ENCODE results near the gene UBE3B.
"Not testable (repeated sequence)": the region's sequence is repeated elsewhere in the genome, so short reads cannot be mapped to it uniquely, and the experiment has no call there.

Gene UBE3B

GRCh38 chr12:109461846-109462756 lies 15.3 kb upstream of the UBE3B start:
- peaks cover 75% of the 10 kb centered on the region for H3K4me1 Mint-ChIP-seq
- H3K27me3 Mint-ChIP-seq = no peaks in the 10 kb centered on the region
- no peak overlapping the region for H3K27ac Mint-ChIP-seq
- H3K36me3 Mint-ChIP-seq = peaks cover 8% of the 10 kb centered on the region
- H3K9me3 Mint-ChIP-seq = no peaks in the 10 kb centered on the region
- H3K4me3 Mint-ChIP-seq = no peak overlapping the region

DNA sequence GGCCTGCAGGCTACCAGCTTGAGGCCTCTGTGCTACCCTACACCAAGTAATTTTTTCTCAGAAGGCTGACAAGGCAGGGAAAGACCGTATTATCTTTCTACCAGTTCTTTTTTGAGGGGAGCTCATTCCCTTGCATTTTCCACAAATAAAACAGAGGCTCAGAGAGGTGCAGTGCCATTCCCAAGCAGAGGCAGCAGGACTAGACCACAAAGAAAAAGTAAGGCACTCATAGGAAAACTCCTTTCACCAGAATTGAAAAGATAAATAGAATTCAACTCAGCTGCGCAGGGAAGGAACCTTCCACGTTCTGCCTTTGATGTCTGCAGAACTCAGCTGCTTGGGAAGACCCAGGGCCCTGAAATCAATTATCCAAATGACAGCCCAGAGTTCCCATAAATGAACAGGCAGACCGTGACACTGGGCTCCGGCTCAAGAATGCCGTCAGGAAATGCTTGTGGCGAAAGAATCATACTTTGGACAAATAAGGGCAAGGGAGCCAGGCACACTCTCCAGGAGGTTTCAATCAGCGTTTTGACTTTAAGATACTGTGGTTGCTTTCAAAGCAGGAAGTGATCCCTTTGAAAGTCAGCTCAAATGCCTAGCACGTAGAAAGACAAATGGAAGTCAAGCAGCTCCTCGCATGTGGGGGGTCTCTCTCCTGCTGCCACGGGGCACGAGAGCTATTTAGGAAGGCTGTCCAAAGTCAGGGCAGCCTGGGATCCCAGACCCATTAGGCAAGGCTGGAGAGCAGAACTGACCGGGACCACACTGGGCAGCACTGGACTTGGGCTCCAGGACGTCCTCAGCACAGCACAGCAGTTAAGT lies 14.4 kb upstream of the UBE3B start:
- Mint-ChIP-seq H3K27me3 (no peaks in the 10 kb centered on the region), H3K4me3 (peak overlapping the region; percentile 67), H3K4me1 (peaks cover 69% of the 10 kb centered on the region), H3K9me3 (no peaks in the 10 kb centered on the region), H3K36me3 (peaks cover 3% of the 10 kb centered on the region), H3K27ac (peak overlapping the region; percentile 21)

GRCh38 chr12:109463756-109464155 lies 13.7 kb upstream of the UBE3B start:
- Mint-ChIP-seq H3K4me1 (peaks cover 69% of the 10 kb centered on the region), H3K27ac (no peak overlapping the region)

DNA sequence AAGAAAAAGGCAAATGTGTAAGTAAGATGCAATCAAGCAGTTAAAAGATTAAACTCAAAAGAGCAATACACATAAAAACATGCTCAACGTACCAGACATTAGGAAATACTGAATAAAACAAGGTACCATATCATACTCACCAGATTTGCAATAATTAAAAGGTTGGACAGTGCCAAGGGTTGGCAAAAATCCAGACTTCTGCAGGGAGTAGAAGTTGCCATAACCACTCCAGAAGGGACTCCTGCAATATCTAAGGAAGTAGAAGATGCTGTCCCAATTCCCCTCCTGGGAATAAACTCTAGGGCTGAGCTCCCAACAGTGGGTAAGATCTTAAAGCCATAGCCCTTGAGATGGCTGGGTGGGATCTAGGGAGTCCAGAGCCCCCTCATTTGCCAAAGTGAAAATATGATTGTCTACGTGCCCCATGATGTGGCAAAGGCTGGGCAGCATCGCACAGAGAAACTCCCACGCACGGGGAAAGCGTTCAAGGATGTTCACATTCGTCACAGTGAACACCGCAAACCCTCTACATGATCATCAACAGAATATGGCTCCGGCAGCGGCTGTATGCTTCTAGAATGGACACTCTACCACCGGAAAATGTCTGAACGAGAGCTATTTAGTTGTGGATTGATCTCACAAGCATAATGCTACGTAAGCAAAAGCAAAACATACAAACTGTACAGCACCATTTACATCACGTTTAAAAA lies 12.6 kb upstream of the UBE3B start:
- no peaks in the 10 kb centered on the region for H3K9me3 Mint-ChIP-seq
- no peaks in the 10 kb centered on the region for H3K27me3 Mint-ChIP-seq
- no peaks in the 10 kb centered on the region for H3K36me3 Mint-ChIP-seq
- no peak overlapping the region for H3K4me3 Mint-ChIP-seq
- H3K27ac Mint-ChIP-seq = no peak overlapping the region
- peaks cover 64% of the 10 kb centered on the region for H3K4me1 Mint-ChIP-seq

More at GRCh38 chr12:109463756-109464155, 13.7 kb upstream of the UBE3B start:
- peak overlapping the region; percentile 67 for H3K4me3 Mint-ChIP-seq
- no peaks in the 10 kb centered on the region for H3K9me3 Mint-ChIP-seq
- H3K27me3 Mint-ChIP-seq = no peaks in the 10 kb centered on the region
- H3K36me3 Mint-ChIP-seq = peaks cover 2% of the 10 kb centered on the region

DNA sequence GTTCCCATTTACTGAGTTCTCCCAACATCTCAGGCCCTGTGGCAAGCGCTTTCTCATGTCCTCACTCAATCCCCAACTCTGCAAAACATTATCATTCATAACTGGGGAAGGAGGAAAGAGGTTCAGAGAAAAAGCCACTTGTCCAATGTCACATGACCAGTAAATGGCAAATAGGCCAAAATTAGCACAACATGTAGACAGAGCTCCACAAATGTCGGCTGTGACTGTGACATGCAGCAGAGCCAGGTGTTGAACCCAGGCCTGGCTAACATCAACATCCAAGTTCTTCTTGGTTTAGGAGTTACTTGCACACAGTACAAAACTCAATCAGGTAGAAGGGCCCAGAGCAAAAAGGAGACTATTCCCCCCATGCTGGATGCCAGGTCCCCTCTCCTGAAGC lies 11.1 kb upstream of the UBE3B start:
- H3K27ac Mint-ChIP-seq = no peak overlapping the region
- H3K9me3 Mint-ChIP-seq = no peaks in the 10 kb centered on the region
- no peaks in the 10 kb centered on the region for H3K36me3 Mint-ChIP-seq
- H3K4me3 Mint-ChIP-seq = no peak overlapping the region
- no peaks in the 10 kb centered on the region for H3K27me3 Mint-ChIP-seq
- H3K4me1 Mint-ChIP-seq = peaks cover 72% of the 10 kb centered on the region

DNA sequence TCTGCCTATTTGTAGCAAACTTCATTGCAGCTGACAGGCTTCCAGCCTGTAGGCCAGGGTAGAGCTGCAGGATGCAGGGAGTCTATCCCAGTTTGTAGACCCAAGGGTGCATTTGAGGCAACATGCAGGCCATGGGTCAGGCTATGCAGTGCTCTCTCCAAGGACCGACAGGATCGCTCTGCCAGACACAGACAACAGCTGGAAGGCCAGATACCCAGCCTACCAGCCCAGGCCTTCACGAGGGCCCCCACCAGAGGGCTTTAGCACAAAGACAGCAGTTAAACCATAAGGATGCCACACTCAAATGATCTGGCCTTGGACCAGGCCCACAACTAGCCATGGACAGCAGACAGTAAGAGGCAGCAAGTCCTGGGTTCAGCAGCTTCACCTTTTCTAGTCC lies 10.6 kb upstream of the UBE3B start:
- H3K4me1 Mint-ChIP-seq = peaks cover 67% of the 10 kb centered on the region
- no peaks in the 10 kb centered on the region for H3K9me3 Mint-ChIP-seq
- H3K27ac Mint-ChIP-seq = no peak overlapping the region
- no peaks in the 10 kb centered on the region for H3K27me3 Mint-ChIP-seq
- no peaks in the 10 kb centered on the region for H3K36me3 Mint-ChIP-seq
- H3K4me3 Mint-ChIP-seq = no peak overlapping the region

DNA sequence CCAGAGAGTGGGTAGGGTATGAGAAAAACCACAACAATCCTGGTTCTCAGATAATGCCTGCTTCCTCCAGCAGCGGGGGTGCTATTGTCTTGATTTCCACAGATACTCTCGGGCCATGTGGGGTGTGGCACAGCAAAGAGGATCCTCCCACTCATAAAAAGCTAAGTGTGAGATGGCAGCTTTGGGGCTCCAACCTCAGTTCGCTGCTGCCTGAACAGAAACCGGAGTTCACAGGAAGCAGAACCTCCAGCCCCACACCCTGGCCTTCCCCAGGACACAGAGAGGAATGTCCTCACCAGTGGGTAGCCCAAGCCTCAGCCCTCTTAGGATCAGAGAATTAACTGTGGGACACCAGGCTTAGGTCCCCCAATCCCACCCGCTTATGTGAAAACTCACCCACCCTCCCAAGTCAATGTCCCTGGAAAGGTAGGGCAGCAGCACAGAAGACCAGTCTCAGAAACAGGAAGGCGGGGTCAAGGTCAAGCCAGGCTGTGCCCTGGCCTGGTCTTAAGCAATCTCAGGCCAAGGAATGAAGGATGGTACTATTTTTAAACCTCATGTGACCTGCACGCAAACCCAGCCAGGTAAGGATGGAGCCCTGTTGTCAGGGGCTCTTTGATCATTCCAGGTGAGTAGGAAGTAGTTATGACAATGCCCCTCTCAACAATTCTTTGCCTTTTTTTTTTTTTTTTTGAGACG lies 9.3 kb upstream of the UBE3B start:
- H3K27me3 Mint-ChIP-seq = no peaks in the 10 kb centered on the region
- peaks cover 54% of the 10 kb centered on the region for H3K4me1 Mint-ChIP-seq
- H3K4me3 Mint-ChIP-seq = no peak overlapping the region

DNA sequence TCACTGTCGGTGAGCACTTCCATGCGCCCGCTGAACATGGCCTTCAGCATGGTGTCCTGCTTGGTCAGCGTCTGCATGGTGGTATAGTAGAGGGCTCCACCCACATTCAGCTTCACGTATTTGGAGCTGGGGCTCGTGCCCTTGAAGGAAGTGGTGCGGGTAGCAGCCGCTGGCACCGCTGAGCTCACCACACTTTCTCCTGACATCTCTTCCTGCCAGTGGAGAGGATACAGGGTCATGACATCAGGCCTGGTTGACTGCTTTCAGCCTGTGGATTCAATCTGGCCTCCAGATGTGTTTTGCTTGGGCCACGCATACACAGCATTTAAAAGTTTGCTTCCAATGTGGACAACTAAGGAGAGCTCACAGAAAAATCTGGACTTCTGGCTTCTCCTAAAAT lies 7.9 kb upstream of the UBE3B start:
- Mint-ChIP-seq H3K9me3 (no peaks in the 10 kb centered on the region), H3K27ac (no peak overlapping the region), H3K27me3 (no peaks in the 10 kb centered on the region), H3K4me3 (no peak overlapping the region), H3K36me3 (no peaks in the 10 kb centered on the region), H3K4me1 (peaks cover 44% of the 10 kb centered on the region)

More for the DNA sequence above, 9.3 kb upstream of the UBE3B start:
- Mint-ChIP-seq H3K27ac (no peak overlapping the region), H3K9me3 (no peaks in the 10 kb centered on the region), H3K36me3 (no peaks in the 10 kb centered on the region)

DNA sequence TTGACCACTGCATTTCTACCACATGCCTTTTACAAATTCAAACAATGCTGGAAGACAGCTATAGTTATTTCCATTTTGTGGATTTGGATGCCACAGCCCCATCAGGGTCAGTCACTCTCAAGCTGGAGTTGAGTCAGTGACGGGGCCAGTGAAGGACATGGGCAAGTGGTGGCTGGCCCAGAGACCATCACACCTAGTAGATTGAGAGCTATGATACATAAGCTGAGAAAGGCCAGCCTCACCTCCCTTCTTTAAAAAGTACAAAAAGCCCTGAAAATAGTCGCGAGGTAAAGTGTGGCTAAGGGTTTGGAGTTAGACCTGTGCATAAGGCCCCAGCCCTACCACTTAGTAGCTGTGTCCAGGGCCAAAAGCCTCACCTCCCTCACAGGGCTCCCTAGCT lies 4.4 kb upstream of the UBE3B start:
- Mint-ChIP-seq H3K27ac (no peak overlapping the region), H3K36me3 (no peaks in the 10 kb centered on the region), H3K27me3 (no peaks in the 10 kb centered on the region), H3K4me3 (no peak overlapping the region), H3K9me3 (no peaks in the 10 kb centered on the region), H3K4me1 (peaks cover 46% of the 10 kb centered on the region)

- not testable (repeated sequence) for H3K27me3 Mint-ChIP-seq, H3K4me3 Mint-ChIP-seq, H3K9me3 Mint-ChIP-seq, H3K36me3 Mint-ChIP-seq, H3K27ac Mint-ChIP-seq
- peaks cover 43% of the 10 kb centered on the region for H3K4me1 Mint-ChIP-seq
Measured at GRCh38 chr12:109473526-109474270, 3.7 kb upstream of the UBE3B start.

DNA sequence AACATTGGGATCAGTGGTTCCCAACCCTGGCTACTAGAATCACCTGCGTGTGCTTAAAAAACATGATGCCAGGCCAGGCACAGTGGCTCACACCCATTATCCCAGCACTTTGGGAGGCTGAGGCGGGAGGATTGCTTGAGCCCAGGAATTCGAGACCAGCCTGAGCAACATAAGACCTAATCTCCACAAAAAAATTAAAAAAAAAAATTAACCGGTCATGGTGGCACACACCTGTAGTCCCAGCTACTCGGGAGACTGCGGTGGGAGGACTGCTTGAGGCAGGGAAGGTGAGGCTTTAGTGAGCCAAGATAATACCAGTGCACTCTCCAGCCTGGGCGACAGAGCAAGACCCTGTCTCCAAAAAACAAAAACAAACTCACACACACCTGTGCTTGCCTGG lies 2.3 kb upstream of the UBE3B start:
- Mint-ChIP-seq H3K4me3 (peak overlapping the region; percentile 0), H3K9me3 (no peaks in the 10 kb centered on the region), H3K27me3 (no peaks in the 10 kb centered on the region), H3K27ac (peak overlapping the region; percentile 59), H3K36me3 (no peaks in the 10 kb centered on the region), H3K4me1 (peaks cover 47% of the 10 kb centered on the region)

GRCh38 chr12:109475993-109476806 lies 1.2 kb upstream of the UBE3B start:
- Mint-ChIP-seq H3K27ac (peak overlapping the region; percentile 46), H3K27me3 (no peaks in the 10 kb centered on the region), H3K4me1 (peaks cover 38% of the 10 kb centered on the region), H3K4me3 (peak overlapping the region; percentile 92), H3K9me3 (no peaks in the 10 kb centered on the region), H3K36me3 (no peaks in the 10 kb centered on the region)

DNA sequence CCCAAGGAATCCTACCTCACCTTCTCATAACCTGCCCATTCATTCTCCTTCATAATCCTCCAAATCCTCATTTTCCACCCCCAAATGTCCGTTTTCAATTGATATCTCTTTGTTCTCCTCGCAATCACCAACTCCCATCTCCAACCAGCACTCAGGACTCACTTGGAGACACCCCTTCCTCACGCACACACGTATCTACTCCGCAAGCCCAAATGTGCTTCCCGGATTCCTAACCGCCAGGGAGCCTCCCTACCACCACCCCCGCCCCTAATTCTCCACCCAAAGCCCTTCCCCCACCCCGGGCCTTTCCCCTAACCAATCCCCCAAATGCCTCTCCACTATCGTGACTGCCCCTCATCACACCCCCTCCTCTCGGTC lies 638 bp upstream of the UBE3B start:
- Mint-ChIP-seq H3K27ac (peak overlapping the region; percentile 99), H3K4me3 (peak overlapping the region; percentile 92), H3K27me3 (no peaks in the 10 kb centered on the region), H3K9me3 (no peaks in the 10 kb centered on the region), H3K4me1 (peaks cover 38% of the 10 kb centered on the region), H3K36me3 (no peaks in the 10 kb centered on the region)

DNA sequence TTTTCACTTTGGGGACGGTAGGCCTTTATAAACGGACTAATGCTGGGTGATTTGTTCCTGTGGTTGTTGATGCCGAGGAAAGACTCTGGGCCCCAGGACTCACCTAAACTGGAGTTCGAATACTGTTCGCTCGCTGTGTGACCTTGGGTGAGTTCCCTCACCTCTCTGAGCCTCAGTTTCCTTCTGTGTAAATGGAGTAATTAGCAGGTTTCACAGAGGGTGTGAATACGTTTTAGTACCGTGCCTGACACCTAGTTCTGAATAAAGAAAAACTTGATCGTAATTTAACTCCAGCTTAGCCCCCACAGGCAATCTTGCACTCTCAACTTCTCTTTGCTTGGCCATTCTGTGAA lies 505 bp downstream of the UBE3B start:
- Mint-ChIP-seq H3K27ac (peak overlapping the region; percentile 99), H3K27me3 (no peaks in the 10 kb centered on the region), H3K4me1 (peaks cover 38% of the 10 kb centered on the region), H3K9me3 (no peaks in the 10 kb centered on the region), H3K36me3 (no peaks in the 10 kb centered on the region), H3K4me3 (peak overlapping the region; percentile 92)
